Measurements from ENCODE around the gene CCPG1.

CCPG1 gene

GRCh38 chr15:55360256-55360655 is 47.9 kb downstream of the CCPG1 start:
- Histone ChIP-seq H3K4me3 (ENCODE audit: low read depth, low read length) (no peak overlapping the region), H3K4me1 (ENCODE audit: control insufficient read depth, insufficient read depth, low read length) (no peaks in the 10 kb centered on the region), H3K27ac (ENCODE audit: extremely low read depth, low read depth, low read length) (no peak overlapping the region), H3K9me3 (ENCODE audit: control insufficient read depth, insufficient read depth, low read depth, low read length) (no peaks in the 10 kb centered on the region), H3K36me3 (ENCODE audit: control insufficient read depth in 2 of 2, insufficient read depth in 1 of 2, low read length in 2 of 2) (no peaks in the 10 kb centered on the region; a peak in 1 of 3 replicates)
- ChIA-PET POLR2A (no interaction called here), CTCF (interaction anchor here (0.7 to 0.9 kb wide), 2 partner anchors 9 to 78 kb away, joined by 3 read pairs; no protein-coding TSS in a partner anchor)
- TF ChIP-seq OSR2 (tag by site-specific recombination; IDR thresholded peaks at IDR 0.05) (no peak), GFI1B (tag by site-specific recombination; IDR thresholded peaks at IDR 0.05) (no peak), SALL2 (tag by site-specific recombination; IDR thresholded peaks at IDR 0.05; ENCODE audit: borderline replicate concordance) (no peak), ZNF837 (tag by site-specific recombination; IDR thresholded peaks at IDR 0.05) (no peak)

GRCh38 chr15:55358471-55358870 is 49.7 kb downstream of the CCPG1 start:
- ChIA-PET CTCF (interaction anchor here (0.6 to 1.2 kb wide), 4 partner anchors 9 to 1718 kb away, joined by 3 to 4 read pairs (median 4); no protein-coding TSS in a partner anchor), POLR2A (no interaction called here)
- no peak overlapping the region for H3K4me3 ChIP-seq (ENCODE audit: low read depth, low read length)
- H3K27ac ChIP-seq (ENCODE audit: extremely low read depth, low read depth, low read length): no peak overlapping the region
- no peaks in the 10 kb centered on the region for H3K9me3 ChIP-seq (ENCODE audit: control insufficient read depth, insufficient read depth, low read depth, low read length)
- H3K36me3 ChIP-seq (ENCODE audit: control insufficient read depth in 2 of 2, insufficient read depth in 1 of 2, low read length in 2 of 2): no peaks in the 10 kb centered on the region; a peak in 1 of 3 replicates
- H3K4me1 ChIP-seq (ENCODE audit: control insufficient read depth, insufficient read depth, low read length): no peaks in the 10 kb centered on the region
- TF ChIP-seq ZNF169 (tag by site-specific recombination; IDR thresholded peaks at IDR 0.05): no peak
- no peak for TF ChIP-seq ZNF514 (tag by site-specific recombination; IDR thresholded peaks at IDR 0.05)
- no peak for TF ChIP-seq ZNF548 (tag by site-specific recombination; IDR thresholded peaks at IDR 0.05)
- no peak for TF ChIP-seq KLF8 (tag by site-specific recombination; IDR thresholded peaks at IDR 0.05)
- TF ChIP-seq SALL2 (tag by site-specific recombination; IDR thresholded peaks at IDR 0.05; ENCODE audit: borderline replicate concordance): no peak
- TF ChIP-seq ZNF311 (tag by site-specific recombination; IDR thresholded peaks at IDR 0.05; ENCODE audit: borderline replicate concordance): no peak
- no peak for TF ChIP-seq ZFP69B (tag by site-specific recombination; IDR thresholded peaks at IDR 0.05)
- TF ChIP-seq ZNF223 (tag by site-specific recombination; IDR thresholded peaks at IDR 0.05): no peak

GRCh38 chr15:55357774-55358173 is 50.4 kb downstream of the CCPG1 start:
- H3K4me3 ChIP-seq (ENCODE audit: low read depth, low read length): no peak overlapping the region
- no peaks in the 10 kb centered on the region; a peak in 1 of 3 replicates for H3K36me3 ChIP-seq (ENCODE audit: control insufficient read depth in 2 of 2, insufficient read depth in 1 of 2, low read length in 2 of 2)
- H3K4me1 ChIP-seq (ENCODE audit: control insufficient read depth, insufficient read depth, low read length): no peaks in the 10 kb centered on the region
- no peak overlapping the region for H3K27ac ChIP-seq (ENCODE audit: extremely low read depth, low read depth, low read length)
- H3K9me3 ChIP-seq (ENCODE audit: control insufficient read depth, insufficient read depth, low read depth, low read length): no peaks in the 10 kb centered on the region
- 0 out of 2 replicates have a peak, but pooled peaks have one; percentile 33 for TF ChIP-seq SP7 (tag by site-specific recombination; IDR thresholded peaks at IDR 0.05)
- TF ChIP-seq GLIS1 (tag by site-specific recombination; IDR thresholded peaks at IDR 0.05): no peak
- TF ChIP-seq PATZ1 (tag by site-specific recombination; IDR thresholded peaks at IDR 0.05): no peak
- TF ChIP-seq ZNF639 (tag by site-specific recombination; IDR thresholded peaks at IDR 0.05): no peak
- CTCF ChIA-PET: interaction anchor here (0.6 kb wide), 1 partner anchor 1718 kb away, joined by 3 read pairs; no protein-coding TSS in a partner anchor
- POLR2A ChIA-PET: no interaction called here

- Histone ChIP-seq H3K36me3 (ENCODE audit: control insufficient read depth in 2 of 2, insufficient read depth in 1 of 2, low read length in 2 of 2) (no peaks in the 10 kb centered on the region; a peak in 1 of 3 replicates), H3K4me3 (ENCODE audit: low read depth, low read length) (no peak overlapping the region), H3K27ac (ENCODE audit: extremely low read depth, low read depth, low read length) (no peak overlapping the region), H3K9me3 (ENCODE audit: control insufficient read depth, insufficient read depth, low read depth, low read length) (no peaks in the 10 kb centered on the region), H3K4me1 (ENCODE audit: control insufficient read depth, insufficient read depth, low read length) (no peaks in the 10 kb centered on the region)
- ChIA-PET CTCF (no interaction called here), POLR2A (no interaction called here)
- no peak for TF ChIP-seq ZNF747 (tag by site-specific recombination; IDR thresholded peaks at IDR 0.05)
- no peak for TF ChIP-seq ELK4 (IDR thresholded peaks at IDR 0.05; ENCODE audit: borderline replicate concordance, low read depth, low read length)
- TF ChIP-seq ZNF398 (tag by site-specific recombination; IDR thresholded peaks at IDR 0.05): no peak
- no peak for TF ChIP-seq SP2 (tag by site-specific recombination; IDR thresholded peaks at IDR 0.05)
- TF ChIP-seq ZSCAN5A (tag by site-specific recombination; IDR thresholded peaks at IDR 0.05): no peak
- TF ChIP-seq ZNF202 (tag by site-specific recombination; IDR thresholded peaks at IDR 0.05; ENCODE audit: borderline replicate concordance): no peak
Measured at GRCh38 chr15:55356985-55357585, 51.1 kb downstream of the CCPG1 start.
